Measurements from ENCODE around the gene TBC1D8.

The TBC1D8 gene

DNA sequence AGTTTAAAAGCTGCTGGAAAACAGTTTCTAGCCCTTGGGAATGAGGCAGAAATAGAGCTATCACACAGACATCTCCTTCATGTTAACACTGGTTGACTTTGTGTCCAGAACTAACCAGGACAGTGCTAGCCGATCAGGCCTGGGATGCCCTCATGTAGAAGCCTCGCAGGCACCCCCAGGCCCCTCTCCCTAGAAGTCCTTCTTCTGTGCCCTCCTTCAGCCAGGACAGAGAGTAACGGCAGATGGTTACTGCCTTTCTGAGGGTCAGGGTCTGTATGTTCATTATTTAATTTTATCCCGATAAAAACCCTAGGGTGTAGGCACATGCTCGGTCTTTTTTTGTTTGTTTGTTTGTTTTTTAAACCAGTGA lies 159.8 kb downstream of the TBC1D8 start:
- DNase-seq: no peak

DNA sequence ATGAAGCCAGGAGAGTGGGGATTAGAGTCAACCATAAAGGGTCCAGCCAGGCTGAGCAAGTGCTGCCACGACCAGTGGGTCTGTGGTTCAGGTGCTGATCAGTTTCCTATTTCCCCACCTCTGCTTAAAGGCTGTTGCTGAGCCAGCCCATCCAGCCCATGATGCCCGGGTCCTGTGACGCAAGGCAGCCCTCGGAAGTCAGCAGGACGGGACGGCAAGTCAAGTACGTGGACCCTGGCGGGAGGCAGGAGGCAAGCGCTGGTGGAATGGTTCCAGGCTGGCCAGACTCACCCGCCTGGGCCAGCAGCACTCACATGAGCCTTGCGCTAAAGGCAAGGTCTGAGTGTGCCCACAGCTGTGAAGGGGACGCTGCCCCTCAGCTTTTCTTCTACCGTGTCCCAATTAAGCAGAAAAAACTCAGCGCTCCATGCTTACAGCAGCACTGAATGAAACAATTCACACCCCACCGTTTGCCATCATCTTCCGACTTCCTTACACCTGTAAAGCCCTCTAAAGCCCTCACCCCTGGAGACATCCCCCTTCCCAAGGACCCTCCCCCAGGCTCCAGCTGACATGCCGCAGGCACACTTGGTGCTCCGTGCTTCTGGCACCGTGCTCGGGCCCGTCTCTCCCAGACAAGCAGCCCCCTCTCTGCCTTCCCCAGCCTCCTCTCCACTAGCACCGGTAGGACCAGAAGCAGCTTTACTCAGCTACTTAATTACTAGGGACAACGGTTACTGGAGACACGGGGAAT lies 160.4 kb downstream of the TBC1D8 start:
- DNase-seq: no peak

- DNase-seq: no peak
These were observed 161.0 kb downstream of the TBC1D8 start for GRCh38 chr2:100990166-100990565.

GRCh38 chr2:100989666-100990065 lies 161.5 kb downstream of the TBC1D8 start:
- no peak for DNase-seq

GRCh38 chr2:100988630-100989417 lies 162.4 kb downstream of the TBC1D8 start:
- DNase-seq: no peak

DNA sequence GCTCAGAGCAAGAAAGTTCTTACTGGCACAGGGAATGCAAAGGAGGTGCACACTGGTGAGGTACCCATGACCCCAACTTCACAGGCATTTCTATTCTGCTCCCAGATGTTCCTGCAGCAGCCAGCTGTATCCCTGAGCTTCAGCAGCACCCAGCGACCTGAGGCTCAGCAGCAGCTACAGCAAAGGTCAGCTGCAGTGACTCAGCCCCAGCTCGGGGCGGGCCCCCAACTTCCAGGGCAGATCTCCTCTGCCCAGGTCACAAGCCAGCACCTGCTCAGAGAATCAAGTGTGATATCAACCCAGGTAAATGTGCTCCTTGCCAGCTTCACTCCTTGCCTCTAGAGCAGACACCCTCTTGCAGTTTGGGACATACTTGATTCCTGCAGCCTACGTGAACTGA lies 163.2 kb downstream of the TBC1D8 start:
- DNase-seq: no peak

DNA sequence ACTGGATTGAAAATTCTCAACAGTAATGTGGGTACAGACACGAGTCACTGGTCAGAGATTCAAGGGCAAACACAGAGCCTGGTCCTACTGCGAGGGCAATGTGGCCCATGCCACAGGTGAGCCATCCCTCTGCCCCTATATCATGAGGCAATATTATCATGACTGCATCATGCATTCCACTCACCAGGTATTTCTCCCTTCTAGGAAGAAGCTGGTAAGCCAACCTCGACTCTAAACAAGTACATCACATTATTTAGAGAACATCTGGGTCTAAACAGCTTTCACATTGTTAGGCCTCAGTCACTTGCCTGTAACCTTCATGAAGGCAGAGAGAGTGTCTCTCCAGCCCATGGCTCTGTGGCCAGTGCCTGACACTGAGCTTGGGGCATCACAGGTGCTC lies 163.6 kb downstream of the TBC1D8 start:
- no peak for DNase-seq

DNA sequence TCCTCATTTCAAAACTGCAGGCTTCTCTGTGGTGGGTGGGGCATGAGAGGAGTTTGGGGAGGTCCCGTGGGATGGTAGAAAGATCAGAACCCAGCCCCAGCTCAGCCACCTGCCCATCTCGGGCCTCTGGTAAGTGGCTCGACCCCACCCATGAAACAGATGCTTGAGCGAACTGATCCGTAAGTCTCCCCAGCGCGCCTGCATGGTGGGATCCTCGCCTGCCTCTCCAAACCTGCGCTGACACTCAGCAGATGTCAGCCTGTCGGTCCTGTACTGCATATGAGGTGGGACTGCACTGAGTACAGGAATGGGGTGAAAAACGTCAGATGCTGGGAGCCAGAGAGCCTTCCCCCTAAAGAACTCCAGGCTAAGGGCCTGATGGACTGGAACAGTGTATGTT lies 165.0 kb downstream of the TBC1D8 start:
- DNase-seq: no peak

GRCh38 chr2:100984892-100985307 lies 166.3 kb downstream of the TBC1D8 start:
- DNase-seq: peak; percentile 76

DNA sequence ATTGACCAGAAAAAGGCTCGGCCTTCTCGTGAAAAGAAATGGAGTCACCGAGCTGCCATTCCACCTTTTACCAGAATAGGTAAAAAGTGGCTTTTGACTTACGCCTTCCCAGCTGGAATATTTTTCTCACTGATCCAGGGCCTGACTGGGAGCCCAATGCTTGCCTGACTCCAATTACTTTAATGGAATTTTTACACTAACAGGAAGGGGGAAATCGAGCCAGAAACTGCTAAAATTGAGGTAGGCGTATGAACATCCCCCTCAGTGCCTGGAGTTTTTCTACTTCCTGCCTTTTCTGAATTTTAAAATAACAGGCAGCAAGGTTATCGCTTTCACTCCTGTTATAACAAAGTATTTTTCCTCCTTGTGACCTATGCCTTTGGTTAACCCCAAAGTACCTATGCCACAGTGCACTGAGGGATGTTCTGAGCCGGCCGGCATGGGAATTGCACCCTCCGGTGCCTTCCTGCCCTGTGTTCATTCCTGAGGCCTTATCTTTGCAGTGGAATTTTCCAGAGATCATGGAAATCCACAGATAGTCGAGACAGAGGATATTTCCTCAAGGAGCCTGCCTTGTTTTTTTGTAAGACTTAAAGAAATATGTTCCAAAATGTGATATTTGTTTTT lies 167.4 kb downstream of the TBC1D8 start:
- DNase-seq: no peak

DNA sequence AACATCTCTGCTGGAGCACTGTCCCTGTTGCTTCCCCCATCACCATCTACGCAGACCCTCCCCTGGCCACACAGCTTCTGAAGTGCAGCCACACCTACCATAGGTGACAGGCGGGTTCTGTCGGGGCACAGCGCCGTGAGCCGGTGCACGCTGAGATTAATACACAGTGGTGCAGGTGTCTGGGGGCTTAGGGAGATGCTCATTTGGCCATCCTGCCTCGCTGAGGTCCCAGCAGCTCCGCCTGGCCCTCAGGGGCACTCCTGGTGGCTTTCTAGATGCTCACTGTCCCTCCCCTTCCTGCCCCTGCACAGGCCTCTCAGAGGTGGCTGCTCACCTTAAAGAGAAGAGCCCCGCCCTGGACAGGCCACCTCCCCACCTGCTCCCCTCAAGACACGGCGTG lies 168.0 kb downstream of the TBC1D8 start:
- no peak for DNase-seq

- no peak for DNase-seq
These were observed 168.7 kb downstream of the TBC1D8 start for GRCh38 chr2:100982431-100982861.

- no peak for DNase-seq
These were observed 170.2 kb downstream of the TBC1D8 start for GRCh38 chr2:100981011-100981410.

DNA sequence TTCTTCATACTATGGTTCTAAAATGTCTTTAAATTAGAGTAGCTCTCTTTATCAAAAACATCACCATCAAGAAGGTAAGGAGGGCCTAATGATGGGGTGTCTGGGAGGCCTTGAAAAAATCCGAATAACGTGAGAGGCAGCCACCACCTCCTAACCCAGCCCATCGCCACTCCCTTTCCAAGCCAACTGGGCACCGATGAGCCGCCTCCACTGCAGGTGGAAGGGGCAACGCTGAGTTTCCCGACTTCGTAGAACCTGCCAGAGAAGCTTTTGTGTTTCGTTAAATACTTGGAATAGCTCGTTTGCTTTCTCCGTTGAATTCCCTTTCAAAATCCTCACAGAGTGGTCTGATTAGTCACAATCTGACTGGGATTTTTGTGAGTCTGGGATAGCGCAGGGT lies 171.1 kb downstream of the TBC1D8 start:
- DNase-seq: no peak

DNA sequence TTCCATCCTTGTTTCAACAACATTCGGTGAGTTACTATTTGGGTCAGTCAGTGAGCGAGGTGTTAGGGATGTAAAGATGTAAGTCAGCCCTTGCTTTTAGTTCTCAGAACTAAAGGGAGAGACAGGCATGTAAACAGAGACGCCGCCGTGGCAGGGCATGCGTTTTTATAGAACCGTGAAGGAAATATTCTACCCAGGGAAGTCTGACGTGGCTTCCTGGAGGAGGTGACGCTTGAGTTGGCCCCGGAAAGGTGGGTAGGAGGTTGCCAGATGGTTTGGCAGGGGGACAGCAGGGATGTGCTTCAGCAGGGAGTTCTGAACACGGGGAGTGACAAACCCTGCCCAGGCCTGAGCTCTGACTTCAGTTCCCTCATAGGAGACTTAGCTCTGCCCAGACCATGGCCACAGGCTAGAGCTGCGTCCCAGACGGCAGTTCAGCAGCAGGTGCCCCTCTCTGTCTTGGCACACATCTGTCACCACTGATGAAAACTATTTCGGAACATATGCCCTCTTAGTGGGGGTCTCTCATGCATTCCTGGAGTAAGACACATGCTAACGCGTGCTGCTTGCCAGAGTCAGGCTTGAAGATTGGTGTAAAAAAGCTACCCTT lies 172.5 kb downstream of the TBC1D8 start:
- no peak for DNase-seq

DNA sequence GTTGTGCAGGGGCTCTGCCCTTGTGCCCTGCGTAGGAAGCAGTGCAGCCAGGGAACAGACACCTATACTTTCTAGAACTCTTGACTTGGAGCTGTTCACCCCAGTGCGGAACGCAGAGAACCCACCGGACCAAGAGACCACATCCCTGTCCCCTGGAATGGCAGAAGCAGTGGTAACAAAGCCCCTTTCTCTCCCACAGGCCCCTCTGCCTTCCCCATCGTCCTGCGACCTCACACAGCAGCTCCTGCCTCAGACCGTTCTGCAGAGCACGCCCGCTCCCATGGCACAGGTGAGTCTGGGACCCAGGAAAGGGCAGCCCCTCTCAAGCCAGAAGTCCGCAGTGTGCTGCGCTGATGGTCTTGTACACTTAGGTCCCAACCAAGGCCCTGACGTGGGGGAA lies 173.7 kb downstream of the TBC1D8 start:
- DNase-seq: no peak

GRCh38 chr2:100976645-100977391 lies 174.4 kb downstream of the TBC1D8 start:
- no peak for DNase-seq

- DNase-seq: no peak
These were observed 175.1 kb downstream of the TBC1D8 start for GRCh38 chr2:100976061-100976460.

DNA sequence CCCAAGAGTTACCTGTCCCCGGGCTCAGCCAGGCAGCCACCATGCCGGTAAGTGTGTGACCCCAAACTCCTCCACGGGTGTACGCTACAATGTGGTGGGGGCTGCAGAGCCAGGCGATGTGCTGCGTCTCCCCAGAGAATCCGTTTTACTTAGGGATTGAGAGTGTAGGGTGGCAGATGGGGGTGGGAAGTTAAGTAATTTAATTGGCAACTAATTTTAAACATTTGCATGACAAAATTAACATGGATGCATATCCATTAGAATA lies 175.7 kb downstream of the TBC1D8 start:
- DNase-seq: no peak

- DNase-seq: no peak
These were observed 176.3 kb downstream of the TBC1D8 start for GRCh38 chr2:100974712-100975520.

- no peak for DNase-seq
These were observed 178.7 kb downstream of the TBC1D8 start for GRCh38 chr2:100972452-100972851.

DNA sequence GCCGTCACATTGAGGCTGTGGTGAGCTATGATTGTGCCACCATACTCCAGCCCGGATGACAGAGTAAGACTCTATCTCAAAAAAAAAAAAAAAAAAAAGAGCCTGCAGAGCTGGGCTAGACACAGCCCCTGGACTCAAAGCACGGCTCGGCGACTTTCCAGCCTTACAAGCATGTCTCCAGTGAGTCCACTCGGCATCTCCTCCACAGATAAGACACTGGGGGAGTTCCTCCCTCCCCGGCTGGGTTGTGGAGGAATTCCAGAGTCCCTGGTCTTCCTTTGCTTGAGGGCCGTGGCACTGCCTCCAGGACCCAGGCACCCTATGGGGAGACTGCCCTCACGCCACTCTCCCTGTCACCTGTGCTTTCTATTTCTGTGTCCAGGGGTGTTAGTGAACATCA lies 180.0 kb downstream of the TBC1D8 start:
- no peak for DNase-seq
